ENCODE data around the gene MAP4K4.

DNA sequence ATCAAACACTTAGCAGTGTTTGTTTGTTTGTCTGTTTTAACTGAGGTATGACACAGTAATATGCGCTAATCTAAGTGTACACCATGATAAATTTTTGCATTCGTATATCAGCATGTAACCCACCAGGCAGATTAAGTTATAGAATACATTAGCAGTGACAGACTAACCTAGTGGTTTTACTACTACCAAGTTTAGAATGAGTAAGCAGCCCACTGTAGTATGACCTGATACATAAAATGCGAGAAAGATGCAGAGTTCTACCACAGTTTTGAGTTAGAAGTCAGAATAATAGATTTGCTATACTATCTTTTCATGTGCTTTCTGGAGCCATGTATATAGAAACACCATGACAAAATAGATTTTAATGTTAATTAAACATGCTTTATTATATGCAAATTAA, 19.1 kb upstream of the MAP4K4 start:
- no peak for TF ChIP-seq EZH2 (IDR thresholded peaks at IDR 0.05; ENCODE audit: low read length)
- TF ChIP-seq, protein P1, sequence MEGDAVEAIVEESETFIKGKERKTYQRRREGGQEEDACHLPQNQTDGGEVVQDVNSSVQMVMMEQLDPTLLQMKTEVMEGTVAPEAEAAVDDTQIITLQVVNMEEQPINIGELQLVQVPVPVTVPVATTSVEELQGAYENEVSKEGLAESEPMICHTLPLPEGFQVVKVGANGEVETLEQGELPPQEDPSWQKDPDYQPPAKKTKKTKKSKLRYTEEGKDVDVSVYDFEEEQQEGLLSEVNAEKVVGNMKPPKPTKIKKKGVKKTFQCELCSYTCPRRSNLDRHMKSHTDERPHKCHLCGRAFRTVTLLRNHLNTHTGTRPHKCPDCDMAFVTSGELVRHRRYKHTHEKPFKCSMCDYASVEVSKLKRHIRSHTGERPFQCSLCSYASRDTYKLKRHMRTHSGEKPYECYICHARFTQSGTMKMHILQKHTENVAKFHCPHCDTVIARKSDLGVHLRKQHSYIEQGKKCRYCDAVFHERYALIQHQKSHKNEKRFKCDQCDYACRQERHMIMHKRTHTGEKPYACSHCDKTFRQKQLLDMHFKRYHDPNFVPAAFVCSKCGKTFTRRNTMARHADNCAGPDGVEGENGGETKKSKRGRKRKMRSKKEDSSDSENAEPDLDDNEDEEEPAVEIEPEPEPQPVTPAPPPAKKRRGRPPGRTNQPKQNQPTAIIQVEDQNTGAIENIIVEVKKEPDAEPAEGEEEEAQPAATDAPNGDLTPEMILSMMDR (optimal IDR thresholded peaks at IDR 0.05 in 1 of 3, IDR thresholded peaks at IDR 0.05 in 1 of 3, conservative IDR thresholded peaks at IDR 0.05 in 1 of 3; ENCODE audit: extremely low read depth in 1 of 3, insufficient read depth in 2 of 3, low read length in 3 of 3) = no peak
